Stimulated activated CD8-positive, alpha-beta memory T cell treated with anti-CD3 and anti-CD28 coated beads, Interleukin-7, amount 100 ng/mL, for 48 hours (primary cell): ENCODE measurements around the gene GDF11.

Experiments
- DNase-seq, 2 donors: peaks; one replicate each; pipeline ENCODE4 v3.0.0-alpha.2; 2020; ENCODE audit warnings: low read depth in 1 of 2; ENCODE audit errors: extremely low read depth in 1 of 2

GDF11 gene

DNA sequence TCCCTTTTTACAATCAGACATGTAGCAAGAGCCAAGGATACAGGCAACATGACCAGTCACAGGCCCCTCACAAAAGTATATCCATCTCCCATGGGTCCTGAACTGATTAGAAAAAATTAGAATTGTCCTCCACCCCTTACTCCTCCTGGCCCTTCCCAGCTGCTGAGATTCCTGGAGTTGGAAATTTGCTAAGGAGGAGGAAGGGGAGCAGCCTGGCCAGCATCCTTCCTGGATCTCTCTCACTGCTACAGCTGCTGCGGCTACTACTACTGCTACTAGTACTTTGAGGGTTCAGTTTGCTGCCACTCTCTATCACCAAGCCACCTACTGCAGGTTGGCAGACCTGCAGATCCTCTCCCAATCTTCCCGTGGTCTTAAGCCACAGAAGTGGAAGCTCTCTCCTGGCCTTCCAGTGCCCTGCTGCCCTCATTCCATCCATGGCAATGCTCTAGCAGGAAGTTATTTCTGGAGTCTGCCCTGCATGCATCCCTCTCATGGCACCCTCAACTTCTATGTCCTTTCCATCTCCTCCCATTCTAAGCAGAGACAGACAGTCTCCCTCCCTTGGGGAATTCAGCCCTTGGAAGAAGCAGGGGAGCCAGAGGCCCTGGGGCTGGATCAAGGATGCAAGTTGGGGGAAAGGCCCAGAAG, 36.2 kb upstream of the GDF11 start:
- no peak for DNase-seq

DNA sequence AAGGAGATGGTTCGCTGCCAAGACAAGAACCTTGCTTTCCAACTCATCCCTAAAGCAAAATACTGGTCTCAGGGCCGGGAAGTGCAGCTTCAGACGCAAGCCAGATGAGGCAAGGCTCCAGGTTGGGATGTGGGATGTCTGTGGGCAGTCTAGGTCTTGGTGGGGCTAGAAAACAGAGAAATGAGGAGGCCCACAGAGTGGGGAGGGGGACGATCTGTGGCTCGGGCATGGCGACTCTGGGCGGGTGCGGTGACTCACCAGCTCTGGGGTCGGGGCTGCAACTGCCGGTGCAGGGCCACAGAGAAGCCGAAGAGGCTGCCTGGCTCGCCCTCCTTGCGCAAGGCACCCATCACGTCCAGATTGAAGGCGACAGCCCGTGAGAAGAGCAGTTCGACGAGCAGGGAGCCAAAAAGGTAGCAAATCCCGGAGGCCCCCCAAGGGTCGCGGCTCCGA, 35.7 kb upstream of the GDF11 start:
- no peak for DNase-seq

DNA sequence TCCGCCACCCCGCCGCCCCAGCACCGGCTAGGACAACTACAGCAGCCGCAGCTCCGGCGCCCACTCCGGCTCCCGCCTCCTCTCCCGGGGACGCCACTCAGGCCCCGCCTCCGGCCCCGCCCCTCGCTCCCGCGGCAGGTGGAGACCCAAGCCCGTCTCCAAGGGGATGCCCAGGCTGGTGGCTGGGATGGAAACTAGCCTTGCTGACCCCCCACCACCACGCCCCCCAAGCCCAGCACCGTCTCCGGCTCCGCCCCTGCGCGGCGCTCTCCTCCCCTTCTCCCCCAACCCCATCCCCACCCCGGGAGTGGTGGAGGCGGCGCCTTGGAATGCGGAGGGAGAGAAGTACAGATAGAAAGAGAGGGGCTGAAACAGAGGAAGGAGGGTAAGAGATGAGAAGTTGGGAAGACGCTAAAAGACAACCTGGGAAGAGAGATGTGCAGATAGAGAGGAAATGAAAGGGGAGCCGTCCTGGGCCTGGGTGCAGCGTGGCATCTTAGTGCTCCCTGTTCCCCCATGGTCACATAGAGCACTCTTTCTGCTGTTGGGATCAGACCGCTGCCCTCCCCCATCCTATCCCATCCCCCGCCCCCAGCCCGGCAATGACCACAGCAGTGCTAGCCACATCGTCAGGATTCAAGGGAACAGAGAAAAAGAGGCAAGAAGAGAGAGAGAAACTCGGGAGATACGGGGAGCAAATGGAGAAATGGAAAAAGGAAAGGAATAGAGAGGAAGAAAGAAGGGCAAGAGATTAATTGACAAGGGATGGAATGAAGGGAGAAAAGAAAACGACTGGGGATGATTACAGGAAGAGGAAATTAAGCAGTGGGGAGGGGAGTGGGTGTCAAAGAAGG, 34.9 kb upstream of the GDF11 start, which contains the start of gene ITGA7:
ITGA7 (minus strand) TSS at position 64 of the 854 bp plus-strand sequence. CDS start 222 bp downstream, outside the sequence.
- DNase-seq = peak in 1 of 2 donors; percentile 32

DNA sequence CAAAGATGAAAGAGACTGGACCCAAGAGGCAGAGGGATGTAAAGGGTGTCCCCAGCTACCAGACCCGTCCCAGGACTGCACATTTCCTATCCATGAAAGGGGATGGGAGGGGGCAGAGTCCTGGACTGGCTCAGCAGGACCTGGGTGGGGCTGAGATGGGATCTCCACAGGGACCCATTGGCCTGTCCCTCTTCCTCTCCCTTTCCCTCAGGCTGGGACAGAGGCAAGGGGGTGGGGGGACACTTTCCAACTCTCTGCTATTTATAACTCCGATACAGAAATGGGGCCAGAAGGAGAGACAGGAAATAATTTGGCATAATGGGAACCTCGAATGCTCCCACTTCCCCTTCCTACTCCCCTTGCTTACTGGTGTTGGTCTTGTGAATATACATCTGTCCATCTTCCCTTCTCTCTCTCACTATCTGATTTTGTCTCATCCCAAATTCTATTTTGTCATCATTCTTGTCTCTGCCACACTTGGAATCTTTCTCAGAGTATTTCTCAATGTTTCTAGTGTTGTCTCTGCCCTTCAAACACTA, 34.2 kb upstream of the GDF11 start:
- no peak for DNase-seq

DNA sequence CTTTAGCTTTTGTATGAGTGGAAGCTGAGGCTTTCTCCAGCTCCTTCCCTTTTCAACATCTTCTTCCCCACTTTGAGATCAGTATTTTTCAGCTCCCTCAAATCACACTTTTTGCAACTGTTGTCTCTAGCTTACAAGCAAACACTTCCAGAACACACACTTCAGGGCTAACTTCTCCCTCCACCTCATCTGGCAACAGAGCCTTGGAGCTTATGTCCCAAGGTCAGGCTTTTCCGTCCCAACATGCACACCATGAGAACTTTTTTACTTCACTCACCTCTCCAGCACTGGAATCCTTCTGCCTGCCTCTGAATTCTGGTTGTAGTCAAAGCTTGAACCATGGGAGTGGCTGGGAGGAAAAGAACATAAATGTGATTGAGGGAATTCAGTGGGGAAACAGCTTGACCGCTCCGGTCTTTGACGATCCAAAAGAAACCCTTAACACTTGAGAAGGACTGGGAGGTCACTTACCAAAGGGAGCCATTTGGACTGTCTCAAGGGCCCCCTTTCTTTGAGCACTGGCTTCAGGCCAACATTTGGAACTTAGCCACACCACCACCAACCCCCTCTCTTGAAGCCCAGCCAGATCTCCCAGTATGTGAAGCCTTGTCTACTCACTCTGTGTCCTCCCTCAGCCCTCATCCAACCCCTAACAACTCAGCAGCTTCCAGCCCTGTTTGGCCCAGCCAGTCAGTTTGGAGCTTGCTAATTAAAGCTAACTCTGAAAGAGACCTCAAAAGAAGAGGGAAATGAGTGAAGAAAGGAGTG, 31.0 kb upstream of the GDF11 start:
- DNase-seq = no peak

DNA sequence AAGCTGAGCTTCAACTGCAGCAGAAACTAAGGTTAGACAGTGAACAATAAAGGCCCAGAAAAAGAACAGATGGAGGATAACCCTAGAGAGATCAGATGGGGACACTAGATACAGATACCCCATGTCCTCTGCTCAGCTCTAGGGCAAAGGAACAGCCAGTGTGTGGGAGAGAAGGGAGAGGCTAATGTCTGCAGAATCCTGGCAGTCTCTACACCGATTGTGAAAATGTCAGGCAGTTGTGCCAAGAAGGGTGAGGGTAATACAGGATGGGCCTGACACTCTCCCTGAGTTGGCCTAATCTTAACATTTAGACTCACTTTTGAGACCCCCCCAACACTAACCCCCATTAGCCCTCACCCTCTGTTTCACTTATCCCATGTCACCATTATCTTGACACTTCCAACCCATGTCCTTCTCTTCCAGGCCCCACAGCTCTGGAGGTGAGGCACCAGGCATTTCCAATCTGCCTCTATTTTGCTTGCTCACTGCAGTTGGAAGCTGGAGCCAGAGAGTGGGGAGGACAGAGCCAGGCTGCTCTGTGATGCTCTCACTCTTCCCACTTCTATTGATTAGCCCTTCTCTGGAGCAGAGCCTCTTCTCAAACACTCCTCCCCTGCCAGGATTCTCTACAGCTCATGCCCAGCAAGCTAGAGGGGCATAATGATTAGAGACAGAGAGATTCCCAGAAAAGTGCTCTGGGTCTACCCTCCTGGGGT, 30.1 kb upstream of the GDF11 start:
- no peak for DNase-seq

DNA sequence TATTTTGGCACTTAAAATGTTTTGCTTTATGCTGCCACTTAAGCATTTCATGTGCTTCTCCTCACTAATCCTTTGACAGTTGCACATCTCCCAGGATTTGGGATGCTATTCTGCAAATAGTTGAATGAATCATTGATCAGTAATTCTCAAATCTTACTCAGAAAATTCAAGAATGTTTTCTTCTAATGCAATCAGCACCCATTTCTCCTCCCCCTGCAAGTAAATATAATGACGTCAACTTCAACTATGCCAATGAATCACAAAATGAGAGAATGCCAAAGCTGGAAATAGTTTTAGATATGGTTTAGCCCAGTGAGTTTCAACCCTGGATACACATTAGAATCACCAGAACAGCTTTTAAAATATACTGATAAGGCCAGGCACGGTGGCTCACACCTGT, 29.2 kb upstream of the GDF11 start:
- DNase-seq = no peak

DNA sequence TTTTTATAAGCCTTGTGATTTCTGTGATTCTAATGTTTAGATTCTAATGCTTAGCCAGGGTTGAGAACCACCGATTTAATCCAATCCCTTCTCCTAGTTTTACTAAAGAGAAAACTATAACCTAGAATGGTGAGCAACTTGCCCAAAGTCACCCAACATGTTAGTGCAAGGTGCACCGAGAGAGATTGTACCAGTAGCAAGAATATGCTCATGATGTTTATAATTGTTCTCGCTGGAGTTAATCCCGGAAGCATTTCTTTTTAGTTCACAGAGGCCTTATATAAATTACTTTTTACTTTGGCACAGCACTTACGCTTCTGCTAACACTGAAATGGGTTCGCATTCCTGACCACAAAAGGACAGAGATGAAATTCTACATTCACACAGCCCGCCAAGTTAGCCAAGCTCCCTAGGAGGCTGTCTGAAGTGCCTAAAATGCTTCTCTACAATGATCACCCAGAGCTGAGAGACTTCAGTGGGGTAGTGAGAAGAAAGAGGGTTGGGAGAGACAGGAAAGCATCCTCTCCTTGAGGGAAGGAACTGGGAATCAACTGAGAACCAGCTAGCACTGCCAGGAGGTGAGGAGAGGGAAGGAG, 27.7 kb upstream of the GDF11 start:
- DNase-seq = no peak

DNA sequence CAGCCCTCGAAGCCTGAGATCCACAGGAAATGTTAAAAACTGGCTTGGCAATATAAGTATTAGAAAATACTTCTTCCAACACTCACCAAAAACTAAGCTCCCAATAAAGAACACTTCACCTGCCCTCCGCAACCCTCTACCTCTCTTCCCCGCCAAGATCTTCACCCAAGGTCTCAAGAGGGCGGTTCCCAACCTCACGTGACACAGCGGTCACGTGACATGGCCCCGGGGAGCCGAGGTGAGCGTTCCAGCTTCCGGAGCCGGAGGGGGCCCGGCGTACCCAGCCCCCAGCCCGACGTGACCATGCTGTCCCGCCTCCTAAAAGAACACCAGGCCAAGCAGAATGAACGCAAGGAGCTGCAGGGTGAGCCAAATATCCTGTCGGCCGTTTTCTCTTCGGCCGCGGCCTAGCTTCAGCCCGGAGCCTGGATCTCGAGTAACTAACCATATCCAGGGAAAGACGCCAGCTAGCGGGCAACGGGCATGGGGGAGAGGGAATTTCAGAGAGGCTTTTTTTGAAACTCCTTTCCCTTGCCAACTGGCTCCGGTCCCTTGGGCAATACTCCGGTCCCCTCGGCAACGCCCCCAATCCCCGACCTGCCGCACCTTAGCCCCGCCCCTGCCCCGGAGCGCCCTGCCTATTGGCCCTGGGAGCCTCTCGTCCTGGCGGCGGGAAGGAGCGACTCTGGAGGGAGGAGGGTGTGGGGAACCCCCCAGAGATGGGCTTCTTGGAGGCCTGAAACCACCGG, 26.9 kb upstream of the GDF11 start, which contains the start of gene BLOC1S1:
BLOC1S1 (plus strand) TSS at position 214 of the 749 bp plus-strand sequence; CDS start at position 220, 6 bp downstream.
- DNase-seq = peak; percentile 85 to 94

DNA sequence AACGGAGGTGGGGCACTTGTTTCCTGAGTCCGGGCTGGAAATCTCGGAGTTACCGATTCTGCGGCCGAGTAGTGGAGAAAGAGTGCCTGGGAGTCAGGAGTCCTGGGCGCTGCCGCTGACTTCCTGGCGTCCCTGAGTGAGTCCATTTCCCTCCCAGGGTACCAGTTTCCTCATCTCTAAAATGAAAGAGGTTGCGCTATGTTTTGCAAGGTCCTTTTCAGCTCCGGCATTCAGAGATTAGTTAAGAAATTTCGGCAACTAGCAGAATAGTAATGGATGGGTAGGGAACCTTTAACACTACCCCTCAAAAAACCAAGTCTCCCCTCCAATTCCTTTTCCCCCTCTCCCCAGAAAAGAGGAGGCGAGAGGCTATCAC, 26.4 kb upstream of the GDF11 start:
- DNase-seq = no peak

DNA sequence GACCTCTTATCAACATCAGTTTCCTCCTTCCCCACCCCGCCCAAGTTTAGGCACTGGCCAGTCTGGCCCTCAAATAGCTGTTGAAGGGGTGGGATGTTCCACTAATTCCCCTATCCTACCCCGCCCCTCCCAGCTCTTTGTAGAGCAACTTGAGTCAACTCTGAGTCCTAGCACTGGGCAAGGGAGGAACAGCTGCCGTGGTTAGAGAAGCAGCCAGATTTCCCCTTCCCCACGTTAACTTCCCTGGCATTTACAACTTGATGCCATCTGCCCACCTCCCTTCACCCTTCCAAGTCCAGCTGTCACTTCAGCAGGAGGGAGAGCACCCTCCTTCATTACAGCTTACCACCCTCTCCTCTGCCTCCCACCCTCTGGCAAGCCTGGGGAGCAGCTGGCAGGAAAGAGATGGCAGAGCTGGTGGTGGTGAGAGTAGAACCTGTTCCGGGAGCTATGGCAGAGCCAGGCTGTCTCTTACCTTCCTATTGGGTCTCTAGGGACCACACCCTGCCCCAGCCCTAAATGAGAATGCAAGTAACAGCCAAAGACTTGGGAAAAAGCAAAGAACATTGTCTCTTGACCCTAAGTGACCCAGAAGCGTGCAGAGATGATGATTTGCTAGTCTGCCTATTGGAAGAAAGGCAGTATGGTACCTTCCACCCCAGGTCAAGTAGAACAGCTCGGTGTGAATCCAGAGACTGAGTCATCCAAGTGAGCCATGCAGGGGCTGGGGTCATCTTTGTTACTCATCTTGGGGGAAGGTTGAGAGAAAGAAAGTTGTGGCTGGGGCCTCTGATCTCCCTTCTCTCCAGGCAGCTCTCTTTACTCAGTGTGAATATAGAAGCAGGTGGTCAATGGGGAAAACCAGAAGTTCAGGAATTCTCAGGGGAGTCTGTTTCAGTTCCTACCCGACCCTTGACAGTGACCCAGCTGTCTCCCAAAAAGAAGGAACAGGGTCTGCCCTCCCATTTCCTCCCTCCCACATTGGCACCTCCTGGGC, 25.6 kb upstream of the GDF11 start:
- DNase-seq = peak in 1 of 2 donors; percentile 52

DNA sequence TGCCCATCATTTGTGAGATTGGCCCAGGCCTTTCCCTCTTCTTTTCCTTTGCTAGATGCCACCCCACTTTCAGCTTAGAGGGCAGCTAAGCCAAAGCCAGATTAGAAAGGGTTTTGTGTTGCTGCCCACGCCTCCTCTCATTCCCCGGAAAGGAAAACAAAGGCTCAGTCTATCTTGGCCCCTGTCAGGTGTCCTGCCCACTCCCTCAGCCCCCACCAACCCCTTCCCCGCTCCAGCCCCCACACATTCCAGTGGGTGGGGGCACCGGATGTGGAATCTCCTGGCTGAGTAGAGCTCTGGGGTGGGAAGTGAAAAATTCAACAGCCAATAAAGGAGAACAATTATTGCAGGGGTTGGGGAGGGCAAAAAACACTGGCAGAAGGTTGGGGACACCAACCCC, 24.9 kb upstream of the GDF11 start:
- no peak for DNase-seq

DNA sequence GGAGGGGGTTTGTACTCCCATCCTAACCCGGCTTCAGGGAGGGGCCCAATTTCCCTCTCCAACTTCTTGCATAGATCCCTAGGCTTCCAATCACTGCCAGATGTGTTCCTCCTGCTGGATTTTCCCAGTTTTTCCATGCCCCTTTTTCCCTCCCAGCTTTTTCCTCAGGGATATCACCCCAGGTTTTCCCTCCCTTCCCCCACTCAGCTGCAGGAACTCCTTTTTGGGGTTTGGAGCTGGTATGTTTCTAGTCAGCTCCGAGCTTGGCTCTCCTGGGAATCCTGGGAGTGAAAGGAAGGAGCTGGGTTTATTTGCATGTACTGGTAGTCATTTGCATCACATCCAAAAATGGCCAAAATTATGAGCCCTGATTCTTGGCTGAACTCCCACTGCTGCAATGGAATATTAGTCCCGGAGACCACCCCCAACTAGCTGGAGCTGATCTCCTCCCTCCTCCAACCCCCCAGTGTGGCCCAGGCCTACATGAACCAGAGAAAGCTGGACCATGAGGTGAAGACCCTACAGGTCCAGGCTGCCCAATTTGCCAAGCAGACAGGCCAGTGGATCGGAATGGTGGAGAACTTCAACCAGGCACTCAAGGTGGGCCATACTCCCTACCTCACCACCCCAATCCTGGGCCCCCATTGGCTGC, 24.2 kb upstream of the GDF11 start:
- DNase-seq = no peak

DNA sequence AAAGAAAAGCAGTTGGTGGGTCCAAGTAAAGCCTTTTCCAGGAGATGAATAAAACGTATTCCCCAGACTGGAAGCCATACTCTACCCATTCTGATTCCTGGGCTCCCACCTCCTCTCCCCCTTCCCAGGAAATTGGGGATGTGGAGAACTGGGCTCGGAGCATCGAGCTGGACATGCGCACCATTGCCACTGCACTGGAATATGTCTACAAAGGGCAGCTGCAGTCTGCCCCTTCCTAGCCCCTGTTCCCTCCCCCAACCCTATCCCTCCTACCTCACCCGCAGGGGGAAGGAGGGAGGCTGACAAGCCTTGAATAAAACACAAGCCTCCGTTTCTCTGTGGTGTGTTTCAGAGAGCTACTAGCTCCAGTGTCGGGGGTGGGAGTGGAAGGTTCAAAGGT, 23.6 kb upstream of the GDF11 start:
- DNase-seq = no peak

DNA sequence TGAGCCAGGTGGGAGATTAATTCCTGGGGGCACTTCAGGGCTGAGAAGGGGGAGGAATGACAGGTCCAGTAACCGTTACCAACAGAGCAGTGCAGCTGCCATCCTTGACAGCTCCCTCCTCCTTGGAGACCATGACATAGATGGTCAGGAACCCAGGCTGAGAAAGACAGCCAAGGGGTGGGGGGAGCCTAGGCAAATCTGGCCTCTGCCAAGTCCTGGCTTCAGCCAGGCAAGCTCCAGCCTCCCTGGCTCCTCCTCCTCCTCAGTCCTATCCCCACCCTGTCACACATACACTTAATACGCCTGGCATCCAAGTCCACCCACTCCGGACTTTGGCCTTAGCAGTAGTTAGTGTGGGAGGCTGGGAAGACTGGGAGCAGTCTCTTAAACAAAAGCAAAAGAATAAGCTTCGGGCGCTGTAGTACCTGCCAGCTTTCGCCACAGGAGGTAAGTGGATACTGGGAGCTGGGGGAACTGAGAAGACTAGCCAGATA, 22.8 kb upstream of the GDF11 start, which contains the start of gene RDH5:
RDH5 (plus strand) TSS at position 323 of the 494 bp plus-strand sequence. CDS start 792 bp downstream, outside the sequence.
- no peak for DNase-seq

DNA sequence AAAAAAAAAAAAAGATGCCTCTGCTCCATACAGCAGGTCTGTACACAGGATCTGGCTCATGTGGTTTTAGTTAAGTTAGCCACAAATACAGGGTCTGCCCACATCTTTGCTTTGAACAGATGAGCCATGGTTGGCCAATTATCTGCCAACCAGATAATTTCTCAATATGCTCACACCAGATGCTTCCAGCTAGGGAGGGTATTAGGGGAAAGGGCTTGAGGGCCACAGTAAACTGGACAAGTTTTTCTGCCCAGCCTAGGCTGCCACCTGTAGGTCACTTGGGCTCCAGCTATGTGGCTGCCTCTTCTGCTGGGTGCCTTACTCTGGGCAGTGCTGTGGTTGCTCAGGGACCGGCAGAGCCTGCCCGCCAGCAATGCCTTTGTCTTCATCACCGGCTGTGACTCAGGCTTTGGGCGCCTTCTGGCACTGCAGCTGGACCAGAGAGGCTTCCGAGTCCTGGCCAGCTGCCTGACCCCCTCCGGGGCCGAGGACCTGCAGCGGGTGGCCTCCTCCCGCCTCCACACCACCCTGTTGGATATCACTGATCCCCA, 22.0 kb upstream of the GDF11 start:
- DNase-seq = no peak
